Measurements from ENCODE around the gene GPATCH2.
"Not testable (repeated sequence)": the region's sequence is repeated elsewhere in the genome, so short reads cannot be mapped to it uniquely, and the experiment has no call there.

Gene GPATCH2

DNA sequence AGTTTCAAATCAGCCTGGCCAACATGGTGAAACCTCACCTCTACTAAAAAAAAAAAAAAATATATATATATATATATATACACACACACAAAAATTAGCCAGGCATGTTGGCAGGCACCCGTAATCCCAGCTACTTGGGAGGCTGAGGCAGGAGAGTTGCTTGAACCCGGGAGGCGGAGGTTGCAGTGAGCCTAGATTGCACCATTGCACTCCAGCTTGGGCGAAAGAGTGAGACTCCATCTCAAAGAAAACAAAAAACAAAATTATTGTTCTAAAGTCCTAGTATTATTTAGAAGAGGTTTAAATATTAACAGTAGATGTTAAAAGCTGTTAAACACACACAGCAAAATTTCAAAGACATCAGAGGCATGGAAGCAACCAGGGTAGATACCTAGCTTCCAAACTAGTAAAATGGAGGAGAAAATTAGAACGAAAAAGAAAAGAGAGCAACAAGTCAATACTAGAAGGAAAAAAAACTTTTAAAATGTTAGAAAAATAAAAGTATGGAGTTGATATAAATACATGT, 46.5 kb downstream of the GPATCH2 start:
- in situ Hi-C loops (cut with MboI; ENCODE audit: low sequenced_read_pairs), result not testable (repeated sequence)

DNA sequence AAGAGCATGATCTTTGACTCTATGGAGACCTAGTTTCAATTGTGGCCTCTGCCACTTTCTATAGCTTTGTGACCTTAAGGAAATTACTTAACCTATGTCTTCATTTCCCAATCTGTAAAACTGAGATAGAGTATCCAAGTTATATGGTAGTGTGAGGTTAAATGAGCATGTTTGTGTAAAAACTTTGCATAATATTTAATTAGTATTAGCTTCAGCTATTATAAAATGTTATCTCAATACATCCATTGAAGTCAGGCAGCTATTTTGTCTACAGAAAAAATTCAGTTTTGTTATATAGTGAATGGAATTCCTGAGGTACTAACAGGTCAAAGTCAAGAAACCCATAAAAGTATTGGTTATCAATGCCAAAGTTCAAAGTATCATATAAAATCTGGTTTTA, 53.6 kb downstream of the GPATCH2 start:
- in situ Hi-C loops (cut with MboI; ENCODE audit: low sequenced_read_pairs), result no loop called here

DNA sequence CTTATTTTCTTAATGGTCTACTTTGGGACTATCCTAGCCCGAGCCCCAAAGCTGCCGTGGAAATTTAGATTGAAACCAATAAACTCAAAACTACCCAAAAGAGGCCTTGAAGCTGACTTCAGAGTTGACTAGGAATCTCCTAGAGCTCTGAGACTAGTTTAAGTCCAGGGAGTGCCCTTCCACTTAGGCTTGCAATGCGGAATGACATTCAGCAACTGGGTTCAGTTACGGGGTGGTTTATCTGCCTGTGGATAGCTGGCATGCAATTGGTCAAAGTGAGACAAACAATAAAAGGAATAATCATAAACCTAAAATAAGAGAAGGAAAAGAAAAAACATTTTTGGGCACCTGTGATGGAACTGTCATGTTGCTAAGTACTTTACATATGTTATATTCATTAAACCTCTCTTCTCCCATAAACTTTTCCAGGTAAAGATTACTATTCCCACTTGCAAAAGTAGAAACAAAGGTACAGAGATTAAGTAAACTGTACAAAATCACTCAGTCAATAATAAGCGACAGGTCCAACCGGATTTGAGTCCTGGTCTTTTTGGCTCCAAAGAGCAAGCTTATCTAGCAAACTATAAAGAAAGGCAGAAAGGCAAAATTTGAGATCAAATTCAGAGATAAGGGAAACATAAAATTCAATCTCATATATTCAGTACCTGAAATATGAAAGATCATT, 56.5 kb downstream of the GPATCH2 start:
- in situ Hi-C loops (cut with MboI; ENCODE audit: low sequenced_read_pairs), result no loop called here

DNA sequence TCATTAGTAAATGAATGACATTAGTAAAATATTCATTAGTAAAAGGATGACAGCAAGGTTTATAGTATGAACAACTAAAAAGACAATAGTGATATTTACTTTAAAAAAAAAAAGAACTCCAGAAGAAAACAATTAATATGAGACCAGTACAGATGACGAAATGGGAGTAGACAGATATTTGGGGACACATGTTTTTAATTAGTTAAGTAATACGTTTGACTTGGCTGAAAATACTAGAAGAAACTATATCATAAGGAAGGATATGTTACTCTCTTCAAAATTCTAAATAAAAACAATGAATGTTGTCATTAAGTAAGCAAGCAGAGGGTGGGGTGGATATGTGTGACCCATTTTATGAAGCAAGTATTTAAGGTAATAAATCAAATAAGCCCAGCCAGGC, 61.9 kb downstream of the GPATCH2 start:
- in situ Hi-C loops (cut with MboI; ENCODE audit: low sequenced_read_pairs), result no loop called here

DNA sequence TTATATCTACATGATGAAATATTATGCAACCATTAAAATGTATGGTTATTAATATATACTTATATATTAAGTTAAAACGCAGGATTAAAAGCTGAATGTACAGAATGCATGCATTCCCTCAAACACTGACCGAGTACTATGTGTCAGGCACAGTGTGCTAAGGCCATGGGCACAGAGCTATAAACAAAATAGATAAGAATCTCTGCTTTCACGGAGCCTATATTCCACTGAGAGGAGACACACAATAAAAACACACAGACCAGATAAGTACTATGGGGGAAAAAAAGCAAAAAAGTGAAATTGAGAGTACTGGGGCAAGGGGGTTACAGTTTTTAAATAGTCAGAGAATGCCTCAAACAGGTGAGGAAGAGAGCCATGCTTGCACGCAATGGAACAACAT, 62.7 kb downstream of the GPATCH2 start:
- in situ Hi-C loops (cut with MboI; ENCODE audit: low sequenced_read_pairs), result no loop called here

DNA sequence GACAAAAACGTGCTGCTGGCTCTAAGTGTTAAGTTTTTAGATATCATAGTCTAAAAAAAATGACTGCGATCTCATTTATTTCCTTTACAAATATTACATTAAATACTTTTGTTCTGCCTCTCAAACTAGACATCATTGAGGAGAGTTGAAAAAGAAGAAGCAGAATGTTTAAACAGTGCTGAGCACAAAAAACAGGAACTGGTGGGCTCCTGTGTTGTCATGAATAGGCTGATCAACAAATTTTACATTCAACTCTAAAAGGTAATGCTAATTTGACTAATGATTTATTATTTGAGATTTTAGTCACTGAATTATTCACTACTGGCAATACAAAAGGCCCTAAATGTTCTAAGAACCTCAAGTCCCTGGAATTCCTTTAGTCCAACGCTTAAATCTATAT, 66.1 kb downstream of the GPATCH2 start:
- in situ Hi-C loops (cut with MboI; ENCODE audit: low sequenced_read_pairs), result no loop called here

DNA sequence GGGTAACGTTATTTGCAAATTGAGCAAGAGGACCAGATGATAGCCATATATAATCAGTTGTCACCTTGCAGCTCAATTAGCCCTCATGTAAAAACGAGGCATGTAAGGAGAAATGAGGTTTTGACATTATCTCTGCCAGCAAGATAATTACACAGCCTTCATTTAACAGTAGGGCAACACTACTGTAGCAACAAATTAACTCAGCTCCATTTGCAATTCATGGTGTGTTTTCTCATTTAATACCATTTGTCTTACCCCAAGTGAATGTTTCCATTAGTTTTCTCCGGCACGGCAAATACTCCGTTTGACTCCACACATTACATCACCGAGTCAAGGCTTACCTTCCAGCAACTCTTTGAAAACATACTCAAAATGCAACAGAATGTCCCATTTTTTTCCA, 66.7 kb downstream of the GPATCH2 start:
- in situ Hi-C loops (cut with MboI; ENCODE audit: low sequenced_read_pairs), result no loop called here

DNA sequence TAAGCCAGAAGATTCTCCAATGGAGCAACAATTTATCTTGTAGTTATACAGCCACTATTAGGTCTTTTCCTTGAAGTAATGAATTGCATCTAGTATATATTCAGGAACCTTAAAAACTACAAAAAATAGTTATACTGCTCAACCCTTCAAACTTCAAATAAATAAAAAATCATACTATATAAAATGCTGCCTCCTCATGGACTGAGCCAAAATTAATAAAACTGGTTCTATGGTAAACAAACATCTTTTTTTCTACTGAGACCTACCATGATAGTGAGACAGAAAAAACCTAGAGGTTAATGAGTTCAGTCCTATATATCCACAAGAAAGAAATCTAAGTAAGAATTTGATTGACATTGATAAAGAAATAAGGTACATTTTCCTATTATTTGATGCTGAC, 67.7 kb downstream of the GPATCH2 start:
- in situ Hi-C loops (cut with MboI; ENCODE audit: low sequenced_read_pairs), result no loop called here

DNA sequence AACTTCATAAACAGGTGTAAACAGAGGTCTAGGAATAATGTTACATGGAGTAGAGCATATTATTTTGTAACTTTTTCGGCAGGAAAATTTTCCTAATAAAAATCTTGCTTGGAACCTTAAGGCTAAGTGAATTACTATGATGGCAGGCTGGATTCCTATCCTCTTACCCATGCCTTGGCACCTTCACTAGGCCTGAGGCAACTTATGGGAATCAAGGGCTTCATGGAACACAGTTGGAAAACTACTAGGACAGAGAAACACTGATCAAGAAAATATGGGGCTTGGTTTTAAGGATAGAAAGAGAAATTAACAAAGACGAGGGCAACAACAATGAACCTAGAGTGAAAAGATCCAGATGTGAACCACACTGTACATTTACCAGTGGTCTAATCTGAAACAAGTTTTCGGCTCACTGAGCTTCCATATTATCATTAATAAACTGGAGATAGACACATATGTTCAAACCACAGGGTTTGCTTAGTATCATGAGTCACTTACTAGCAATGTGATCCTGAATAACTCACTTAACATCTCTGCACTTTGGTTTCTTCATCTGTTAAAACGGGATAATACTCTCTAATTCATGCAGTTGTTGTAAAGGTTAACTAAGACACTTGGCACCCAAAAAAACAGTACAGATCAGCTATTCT, 68.5 kb downstream of the GPATCH2 start:
- in situ Hi-C loops (cut with MboI; ENCODE audit: low sequenced_read_pairs), result no loop called here

DNA sequence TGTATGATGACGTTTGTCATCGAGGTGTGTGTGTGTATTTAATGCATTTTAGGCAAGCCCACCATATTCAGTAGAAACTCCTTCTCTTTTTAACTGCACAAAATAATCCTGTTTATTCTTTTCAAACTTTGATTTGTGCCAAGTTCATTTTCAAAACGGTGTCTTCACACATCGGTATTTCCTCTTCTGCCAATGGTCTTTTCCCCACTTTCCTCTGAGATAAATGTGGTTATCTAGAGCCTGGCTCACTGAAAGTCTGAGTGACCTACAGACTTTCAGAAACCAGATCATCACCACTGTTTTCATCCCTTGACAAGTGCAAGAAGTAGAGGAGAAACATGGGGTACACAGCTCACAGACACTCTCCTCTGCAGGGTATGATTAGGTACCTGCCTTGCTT, 69.4 kb downstream of the GPATCH2 start:
- in situ Hi-C loops (cut with MboI; ENCODE audit: low sequenced_read_pairs), result no loop called here

DNA sequence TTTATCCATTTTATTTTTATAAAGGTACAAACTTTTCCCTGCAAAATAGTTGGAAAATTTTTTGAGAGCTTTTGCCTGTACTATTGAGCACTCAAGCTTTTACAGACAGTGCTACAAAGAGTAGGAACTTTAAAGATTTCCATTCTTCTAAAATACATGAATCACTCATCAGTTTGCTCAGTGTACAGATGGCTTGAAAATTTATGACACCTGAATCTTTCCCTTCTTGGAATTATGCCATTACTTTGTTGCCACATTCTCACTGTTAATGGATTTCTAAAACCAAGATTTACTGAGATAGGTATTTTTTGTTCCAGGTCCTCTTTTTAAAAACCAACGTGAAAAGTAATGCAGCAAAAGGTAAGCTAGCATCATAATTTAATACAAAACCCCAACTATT, 76.0 kb downstream of the GPATCH2 start:
- in situ Hi-C loops (cut with MboI; ENCODE audit: low sequenced_read_pairs), result no loop called here

DNA sequence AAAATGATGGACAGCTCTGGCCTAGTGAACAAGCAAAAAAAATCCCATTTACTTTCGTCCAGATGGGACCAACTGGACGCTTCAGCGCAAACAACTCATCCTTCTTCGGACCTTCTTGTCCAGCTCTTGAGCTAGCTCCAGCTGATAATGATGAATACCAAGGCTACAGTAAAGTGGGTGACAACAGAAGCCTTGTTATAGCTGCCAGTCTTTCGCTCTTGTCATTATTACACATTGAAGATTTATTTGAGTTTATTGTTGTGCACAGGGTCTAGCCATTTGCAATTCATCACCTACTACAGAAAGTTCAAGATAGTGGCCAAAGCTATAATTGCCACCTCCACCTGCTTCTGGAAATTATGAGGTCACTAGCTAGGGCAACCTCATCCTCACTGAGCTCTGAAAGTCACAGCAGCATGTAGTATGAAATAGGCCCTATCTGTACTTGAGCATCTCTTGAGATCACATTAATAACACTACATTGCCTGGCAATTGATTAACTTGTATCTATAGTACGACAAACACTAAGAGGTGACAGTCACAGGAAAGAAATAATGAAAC, 76.9 kb downstream of the GPATCH2 start:
- in situ Hi-C loops (cut with MboI; ENCODE audit: low sequenced_read_pairs), result no loop called here

DNA sequence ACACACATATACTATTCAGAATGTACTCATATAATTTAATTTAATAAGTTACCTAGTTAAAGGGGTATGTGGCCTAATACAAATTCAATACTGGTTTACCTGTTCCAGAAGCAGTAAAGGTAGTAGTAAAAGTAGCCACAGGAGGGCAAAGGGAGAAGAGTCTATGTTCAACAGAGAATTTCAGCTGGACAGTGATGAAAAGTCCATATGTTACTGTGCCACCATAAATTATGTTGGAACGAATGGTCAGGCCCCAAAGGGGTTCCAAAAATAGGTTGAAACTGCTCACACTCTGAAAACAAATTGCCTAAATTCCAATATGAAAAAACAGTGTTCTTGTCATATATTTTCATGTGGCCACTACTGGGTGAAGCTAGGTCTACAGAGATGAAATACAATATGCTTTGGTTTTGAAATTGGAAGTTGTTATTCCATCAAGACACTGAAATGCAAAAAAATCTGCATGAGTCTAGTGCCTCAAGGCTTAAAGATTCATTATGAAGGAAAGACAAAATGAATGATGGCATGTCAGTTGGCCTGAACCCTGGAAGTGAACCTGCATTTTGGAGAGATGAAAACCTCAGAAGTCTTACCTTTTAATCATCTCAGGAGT, 78.4 kb downstream of the GPATCH2 start:
- in situ Hi-C loops (cut with MboI; ENCODE audit: low sequenced_read_pairs), result no loop called here

DNA sequence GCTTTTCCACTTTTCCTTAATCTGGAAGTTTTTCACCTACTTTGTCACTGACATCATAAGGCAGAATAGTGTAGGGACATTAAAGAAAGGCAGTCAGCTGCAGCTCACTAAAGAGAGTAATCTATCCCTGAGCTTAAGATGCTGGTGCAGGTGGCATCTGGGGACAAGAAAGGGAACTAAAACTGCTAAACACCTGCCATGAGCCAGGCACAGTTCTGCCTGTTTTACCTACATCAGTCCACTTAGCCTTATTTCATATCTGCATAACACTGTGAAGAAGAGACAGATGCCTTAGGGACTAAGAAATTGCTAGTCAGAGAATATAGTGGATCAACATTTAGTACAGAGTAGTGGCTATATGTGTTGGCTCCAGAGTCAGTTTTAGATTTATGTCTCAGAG, 88.1 kb downstream of the GPATCH2 start:
- in situ Hi-C loops (cut with MboI; ENCODE audit: low sequenced_read_pairs), result no loop called here

DNA sequence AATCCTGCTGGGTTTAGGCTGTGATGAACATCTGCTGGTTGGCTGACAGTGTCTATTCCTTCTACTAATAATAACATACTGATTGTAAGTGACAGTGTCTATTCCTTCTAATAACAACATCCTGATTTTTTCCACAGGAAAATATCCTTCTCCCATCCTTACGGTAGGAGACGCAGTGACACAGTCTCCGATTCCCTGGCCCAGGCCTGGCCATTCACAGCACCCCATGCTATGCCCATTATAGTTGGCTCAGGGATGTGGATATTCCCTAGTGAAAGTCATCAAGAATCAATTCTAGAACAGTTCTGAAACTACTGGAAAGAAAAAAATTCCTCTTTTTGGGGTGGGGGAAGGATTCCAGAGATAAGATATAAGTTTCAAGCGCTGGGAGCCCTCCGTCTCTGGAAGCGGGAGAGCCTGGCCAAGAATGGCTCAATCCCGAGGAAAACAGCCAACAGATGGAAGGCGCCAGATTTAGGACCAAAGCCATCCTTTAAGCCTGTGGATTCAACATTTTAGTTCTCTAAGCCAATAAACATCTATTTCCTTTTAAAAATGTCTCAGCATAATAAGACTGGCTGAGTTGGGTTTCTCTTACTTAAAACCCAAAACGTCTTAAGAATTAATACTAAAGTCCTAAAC, 88.6 kb downstream of the GPATCH2 start:
- in situ Hi-C loops (cut with MboI; ENCODE audit: low sequenced_read_pairs), result no loop called here

DNA sequence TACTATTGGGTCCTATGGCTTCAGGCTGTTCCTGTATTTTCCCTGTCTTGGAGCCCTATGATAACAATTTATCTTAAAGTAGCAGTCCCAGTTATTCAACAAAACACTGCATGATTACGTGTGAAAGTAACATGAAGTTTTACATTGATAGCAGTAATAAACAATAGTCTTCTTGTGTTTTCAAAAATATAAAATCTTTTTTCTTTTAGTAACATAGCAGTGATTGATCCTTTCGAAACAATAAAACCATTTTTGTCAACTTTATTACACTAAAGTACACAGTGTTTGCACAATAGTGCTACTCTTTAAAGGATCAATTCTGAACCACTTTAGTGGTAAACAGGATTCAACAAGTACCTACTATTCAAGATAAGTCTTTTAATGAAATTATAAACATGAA, 90.6 kb downstream of the GPATCH2 start:
- in situ Hi-C loops (cut with MboI; ENCODE audit: low sequenced_read_pairs), result no loop called here

DNA sequence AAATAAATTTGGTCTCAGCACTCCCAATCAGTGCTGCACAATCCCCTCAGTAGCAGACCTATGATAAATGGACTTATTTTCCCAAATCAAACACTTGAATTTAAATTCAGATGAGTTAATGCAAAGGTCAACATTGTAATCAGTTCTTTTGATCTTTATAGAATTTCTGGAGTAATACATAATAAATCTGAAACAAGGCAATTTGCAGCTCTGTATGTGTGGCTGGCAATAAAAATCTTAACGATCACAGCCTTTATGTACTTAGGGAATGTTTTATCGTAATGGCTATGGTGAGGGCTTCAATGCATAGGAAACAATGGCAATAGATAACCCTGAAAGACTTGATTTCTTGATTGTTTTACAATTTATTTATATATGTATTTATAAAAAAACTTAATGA, 91.4 kb downstream of the GPATCH2 start:
- in situ Hi-C loops (cut with MboI; ENCODE audit: low sequenced_read_pairs), result no loop called here

DNA sequence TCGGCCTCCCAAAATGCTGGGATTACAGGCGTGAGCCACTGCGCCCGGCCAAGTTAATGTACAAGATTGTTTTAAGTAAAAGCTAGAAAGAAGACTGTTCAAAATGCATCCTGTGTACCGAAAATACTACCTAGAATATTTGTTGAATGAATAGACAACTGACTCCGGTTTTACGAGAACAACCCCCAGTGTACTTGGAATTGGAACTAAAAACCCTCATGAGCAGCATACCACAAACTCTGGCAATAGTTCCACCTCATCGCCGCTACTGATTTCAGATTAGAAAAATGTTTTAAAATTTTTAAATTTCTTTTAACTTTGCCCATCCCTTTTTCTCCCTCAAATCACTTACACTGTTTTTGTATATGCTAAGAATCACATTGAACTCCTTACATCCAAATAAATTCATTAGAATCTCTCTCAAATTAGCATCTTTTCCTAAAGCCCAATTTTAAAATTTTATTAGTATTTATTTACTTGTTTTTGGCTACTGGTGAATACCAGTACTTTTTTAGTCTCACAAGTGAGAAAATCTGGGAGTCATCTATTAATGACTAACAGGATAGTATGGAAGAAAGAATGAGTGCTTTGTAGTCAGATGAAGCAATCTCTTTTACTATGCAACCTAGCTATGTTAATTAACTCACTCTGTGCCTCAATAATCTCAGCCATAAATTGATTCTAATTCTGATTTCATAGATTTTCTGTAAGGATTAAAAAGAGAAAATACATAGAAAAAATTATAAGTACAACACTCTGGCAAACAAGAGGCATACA, 95.1 kb downstream of the GPATCH2 start:
- in situ Hi-C loops (cut with MboI; ENCODE audit: low sequenced_read_pairs), result no loop called here

DNA sequence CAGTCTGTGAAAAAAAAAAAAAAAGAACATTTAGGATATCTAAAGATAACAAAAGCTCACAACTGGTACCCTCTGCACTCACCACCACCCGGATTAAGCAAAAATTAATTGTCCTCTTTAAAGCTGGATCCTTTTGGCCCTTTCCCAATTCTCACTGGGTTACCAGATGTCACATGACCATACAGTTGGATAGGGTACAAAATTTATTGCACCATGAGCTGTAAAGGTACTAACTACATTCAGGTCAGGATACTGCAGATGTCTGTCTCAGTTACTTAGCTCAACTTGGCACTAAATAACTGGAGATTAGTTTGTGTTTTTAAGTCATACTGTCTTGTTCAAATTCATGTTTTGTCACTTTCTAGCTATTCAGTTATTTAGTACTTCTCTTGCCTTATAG, 96.3 kb downstream of the GPATCH2 start:
- in situ Hi-C loops (cut with MboI; ENCODE audit: low sequenced_read_pairs), result no loop called here

DNA sequence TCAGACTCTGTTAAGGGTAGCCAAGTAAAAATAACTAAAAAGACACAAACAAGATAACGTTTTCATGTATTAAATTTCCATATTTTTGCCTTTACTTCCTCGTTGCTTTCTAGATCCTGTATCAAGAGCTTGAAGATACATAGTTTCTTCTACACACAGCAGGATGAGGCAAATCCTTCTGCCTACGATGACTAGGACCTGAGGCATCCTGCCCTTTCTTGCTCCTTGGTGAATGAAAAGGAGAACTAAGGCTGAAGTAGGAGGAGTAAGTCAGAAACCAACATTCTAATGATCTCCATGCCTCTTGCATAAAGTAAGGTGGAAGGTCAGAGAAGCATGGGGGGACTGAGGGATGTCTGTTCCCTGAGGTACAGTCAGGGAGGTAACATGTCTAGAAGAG, 102.6 kb downstream of the GPATCH2 start:
- in situ Hi-C loops (cut with MboI; ENCODE audit: low sequenced_read_pairs), result no loop called here

DNA sequence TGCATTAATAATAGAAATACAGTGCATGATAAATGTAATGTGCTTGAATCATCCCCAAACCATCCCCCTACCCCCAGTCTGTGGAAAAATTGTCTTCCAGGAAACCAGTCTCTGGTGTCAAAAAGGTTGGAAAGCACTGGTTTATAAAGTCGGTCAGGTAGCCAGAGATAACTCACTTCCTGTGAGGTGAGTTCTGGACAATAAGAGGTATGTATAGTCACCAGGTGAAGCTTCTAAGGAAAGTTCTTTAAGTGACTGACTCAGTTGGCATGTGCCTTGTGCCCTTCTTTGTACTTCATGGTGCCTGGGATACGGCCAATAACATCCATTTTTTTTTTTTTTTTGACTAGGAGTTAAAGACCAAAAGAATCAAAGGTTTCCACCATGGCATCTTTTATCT, 103.7 kb downstream of the GPATCH2 start:
- in situ Hi-C loops (cut with MboI; ENCODE audit: low sequenced_read_pairs), result no loop called here

All from HL-60/S4 treated with phorbol 12-myristate 13-acetate at 8.2 ng/mL for 4 days and 3 days (cell line).